IMR-90 (cell line): ENCODE data around the gene NLRC5. TPM values are rescaled to one million over a fixed set of nuclear protein-coding genes. Genes with fewer than 3 reads are reported as not detected.

Source experiments
- ATAC-seq: fragments of 200-7000 bp; cut with Tn5 transposase; 2 replicates; pipeline ENCODE4 v1.9.1; 2020; ENCODE audit warnings: low read depth, mild to moderate bottlenecking, moderate library complexity
- BruUV-seq: library from RNA; stranded (reverse); fragments of 400-500 nt; replicated peaks from 2 replicates; lab custom pipeline; 2021; lab: Mats Ljungman, UMichigan
- CTCF ChIA-PET: fragments of 300-600 bp; formaldehyde crosslinking; extraction: SDS; loops from one replicate; lab custom pipeline; 2021; ENCODE audit warnings: antibody characterized with exemption; lab: Yijun Ruan, JAX
- POLR2A ChIA-PET: fragments of 300-600 bp; sonication (Branson Sonifier 250); formaldehyde crosslinking; loops from one replicate; lab custom pipeline; 2022; ENCODE audit warnings: antibody characterized with exemption; ENCODE audit not compliant: unreplicated experiment; lab: Charles Lee
- DNase-seq: peaks from one replicate; pipeline ENCODE4 v3.0.0; 2013
- H2AFZ ChIP-seq: replicated peaks from 2 replicates; pipeline ENCODE3; 2013; ENCODE audit warnings: low read length, mild to moderate bottlenecking; ENCODE audit not compliant: poor library complexity
- H2AK5ac ChIP-seq: 2 replicates; pipeline ENCODE4 v1.6.1; 2013; ENCODE audit warnings: low read depth, low read length, inconsistent platforms
- H2AK9ac ChIP-seq: replicated peaks from 2 replicates; pipeline ENCODE3; 2013; ENCODE audit warnings: mild to moderate bottlenecking, low read depth, low read length, moderate library complexity; ENCODE audit not compliant: poor library complexity
- H2BK120ac ChIP-seq: 2 replicates; pipeline ENCODE4 v1.6.1; 2013; ENCODE audit warnings: low read depth, low read length, inconsistent platforms
- H2BK15ac ChIP-seq: 3 replicates; pipeline ENCODE4 v1.6.1; 2013; ENCODE audit warnings: low read depth, low read length, inconsistent platforms
- H2BK20ac ChIP-seq: 2 replicates; pipeline ENCODE4 v1.6.1; 2013; ENCODE audit warnings: low read depth, mild to moderate bottlenecking, inconsistent platforms, low read length, moderate library complexity
- H2BK5ac ChIP-seq: 2 replicates; pipeline ENCODE4 v1.6.1; 2013; ENCODE audit warnings: mild to moderate bottlenecking, low read depth, low read length, inconsistent platforms; ENCODE audit not compliant: poor library complexity, severe bottlenecking
- H3K14ac ChIP-seq: replicated peaks from 2 replicates; pipeline ENCODE4 v1.6.1; 2013; ENCODE audit warnings: low read depth, low read length, inconsistent platforms
- H3K18ac ChIP-seq: 2 replicates; pipeline ENCODE4 v1.6.1; 2013; ENCODE audit warnings: low read depth, low read length, control low read depth
- H3K23ac ChIP-seq: 2 replicates; pipeline ENCODE4 v1.6.1; 2013; ENCODE audit warnings: low read depth, low read length, inconsistent platforms
- H3K27ac ChIP-seq: 2 replicates; pipeline ENCODE4 v1.5.1; 2013; ENCODE audit warnings: mild to moderate bottlenecking, control low read depth, low read length; ENCODE audit not compliant: insufficient read depth
- H3K27me3 ChIP-seq: 2 replicates; pipeline ENCODE4 v1.6.1; 2013; ENCODE audit warnings: low read length; ENCODE audit not compliant: control insufficient read depth, insufficient read depth
- H3K36me3 ChIP-seq: 2 replicates; pipeline ENCODE4 v1.6.1; 2013; ENCODE audit warnings: low read length, mixed read lengths; ENCODE audit not compliant: control insufficient read depth, insufficient read depth
- H3K4ac ChIP-seq: 2 replicates; pipeline ENCODE4 v1.6.1; 2013; ENCODE audit warnings: low read depth, low read length, inconsistent platforms
- H3K4me1 ChIP-seq: 2 replicates; pipeline ENCODE4 v1.6.1; 2013; ENCODE audit warnings: low read length, mixed read lengths; ENCODE audit not compliant: control insufficient read depth, insufficient read depth
- H3K4me2 ChIP-seq: 2 replicates; pipeline ENCODE4 v1.6.1; 2013; ENCODE audit warnings: low read depth, mild to moderate bottlenecking, control low read depth, low read length, moderate library complexity
- H3K4me3 ChIP-seq: 2 replicates; pipeline ENCODE4 v1.5.1; 2013; ENCODE audit warnings: low read depth, mild to moderate bottlenecking, control low read depth, low read length, moderate library complexity; ENCODE audit not compliant: insufficient read depth
- H3K56ac ChIP-seq: 2 replicates; pipeline ENCODE4 v1.6.1; 2013; ENCODE audit warnings: low read length, inconsistent platforms; ENCODE audit not compliant: insufficient read depth; ENCODE audit errors: extremely low read depth
- H3K79me1 ChIP-seq, 2 experiments: 2 replicates each; pipeline ENCODE4 v1.6.1; 2013; ENCODE audit warnings: low read length in 2 of 2, inconsistent platforms in 1 of 2, low read depth in 1 of 2
- H3K9ac ChIP-seq: 2 replicates; pipeline ENCODE4 v1.6.1; 2013; ENCODE audit warnings: low read depth, low read length, control low read depth
- H3K9me1 ChIP-seq: 2 replicates; pipeline ENCODE4 v1.6.1; 2013; ENCODE audit warnings: low read length, inconsistent platforms; ENCODE audit not compliant: insufficient read depth
- H3K9me3 ChIP-seq: 2 replicates; pipeline ENCODE4 v1.6.1; 2013; ENCODE audit warnings: low read length; ENCODE audit not compliant: control insufficient read depth, insufficient read depth
- H4K20me1 ChIP-seq: 2 replicates; pipeline ENCODE4 v1.6.1; 2013; ENCODE audit warnings: low read length, inconsistent platforms; ENCODE audit not compliant: insufficient read depth
- H4K5ac ChIP-seq: 2 replicates; pipeline ENCODE4 v1.6.1; 2013; ENCODE audit warnings: mild to moderate bottlenecking, low read depth, low read length, control low read depth
- H4K8ac ChIP-seq, 2 experiments: 2 replicates each; pipeline ENCODE4 v1.6.1; 2013; ENCODE audit warnings: low read depth in 2 of 2, low read length in 2 of 2, control low read depth in 1 of 2, inconsistent platforms in 1 of 2
- H4K91ac ChIP-seq: 2 replicates; pipeline ENCODE4 v1.6.1; 2013; ENCODE audit warnings: low read depth, low read length, inconsistent platforms; ENCODE audit not compliant: insufficient read depth
- CEBPB ChIP-seq: IDR thresholded peaks from 2 replicates; pipeline ENCODE4 v1.6.1; 2012; ENCODE audit warnings: low read depth, low read length, improper control_type of control experiment
- ELK1 ChIP-seq: fragments of 150-350 bp; IDR thresholded peaks from 2 replicates; pipeline ENCODE4 v1.6.1; 2016; ENCODE audit warnings: low read depth, mild to moderate bottlenecking, low read length, moderate library complexity, borderline replicate concordance
- FOS ChIP-seq: fragments of 150-350 bp; IDR thresholded peaks from 2 replicates; pipeline ENCODE4 v1.6.1; 2016; ENCODE audit warnings: low read depth, low read length
- RAD21 ChIP-seq: IDR thresholded peaks from 2 replicates; pipeline ENCODE4 v1.6.1; 2012; ENCODE audit warnings: low read length, improper control_type of control experiment
- RCOR1 ChIP-seq: IDR thresholded peaks from 2 replicates; pipeline ENCODE4 v1.6.1; 2012; ENCODE audit warnings: mild to moderate bottlenecking, low read length, improper control_type of control experiment; ENCODE audit not compliant: insufficient replicate concordance
- USF2 ChIP-seq: fragments of 150-350 bp; IDR thresholded peaks from 2 replicates; pipeline ENCODE4 v1.6.1; 2017; ENCODE audit warnings: mild to moderate bottlenecking, antibody characterized with exemption, low read length, low read depth
- WGBS, 2 experiments: methylation state at CpG; one replicate each; pipeline versions ENCODE4 v1.1.5 to v1.1.7; 2013; ENCODE audit warnings: missing lambda C conversion rate in 2 of 2; ENCODE audit not compliant: insufficient read length in 1 of 2; ENCODE audit errors: extremely low coverage in 2 of 2; 5-methylcytosine and 5-hydroxymethylcytosine counted together
- dilution Hi-C: fragments of 300-500 bp; cut with HindIII; formaldehyde crosslinking; loops from one replicate; pipeline ENCODE4 v1.14.3; 2018; ENCODE audit warnings: low sequenced_read_pairs; ENCODE audit not compliant: unreplicated experiment
- in situ Hi-C: fragments of 300-500 bp; cut with MboI; formaldehyde crosslinking; loops from 3 replicates; pipeline ENCODE4 v1.14.3; 2019; ENCODE audit warnings: low sequenced_read_pairs, inconsistent platforms, mixed read lengths
- intact Hi-C: fragments of 100-400 bp; cut with micrococcal nuclease; formaldehyde crosslinking; loops from 2 replicates; pipeline ENCODE4 v1.10.0; 2022
- polyA plus RNA-seq, 3 experiments: library from polyadenylated mRNA; depleted of rRNA; stranded (reverse); fragments of >200 nt; gene quantifications; 2 replicates each; pipeline ENCODE4 v1.2.3, GENCODE V29; 2012; ENCODE audit warnings: low replicate concordance in 1 of 3
- total RNA-seq: library from RNA; depleted of rRNA; stranded (reverse); fragments of >200 nt; gene quantifications from 2 replicates; pipeline ENCODE4 v1.2.3, GENCODE V29; 2012

Gene NLRC5
- total and polyA plus RNA-seq, 2 of the 4 experiments (the other 2 are of a cell fraction) = 9.1 to 14.9 TPM

- no peak overlapping the region for H2AK9ac ChIP-seq
- H4K20me1 ChIP-seq = no peaks in the 10 kb centered on the region
- no peak overlapping the region for H2BK5ac ChIP-seq
- no TSS peak for BruUV-seq
- H3K9ac ChIP-seq = no peak overlapping the region
- intact Hi-C loops = loop anchor here (10.0 kb wide), 1 partner anchor 75 kb away; no protein-coding TSS in a partner anchor
- peaks cover 10% of the 10 kb centered on the region for H3K9me1 ChIP-seq
- no peak overlapping the region for H3K14ac ChIP-seq
- WGBS, 2 experiments = 78% methylated on average over 6 of the region's 7 CpGs; no CpG with 5 or more reads in 1 of the 2 experiments
- dilution Hi-C loops = no loop called here
- no peak overlapping the region for H2BK120ac ChIP-seq
- ATAC-seq (no peak), DNase-seq (no peak)
- no peak overlapping the region for H3K56ac ChIP-seq
- H2BK20ac ChIP-seq = no peak overlapping the region
- H3K4me3 ChIP-seq = no peak overlapping the region
- no peak overlapping the region for H3K23ac ChIP-seq
- H3K27ac ChIP-seq = no peak overlapping the region
- CTCF ChIA-PET = no interaction called here
- H2BK15ac ChIP-seq = no peak overlapping the region
- POLR2A ChIA-PET = no interaction called here
- no peak overlapping the region for H4K8ac ChIP-seq
- H3K4me1 ChIP-seq = peaks cover 13% of the 10 kb centered on the region
- H2AK5ac ChIP-seq = no peak overlapping the region
- H3K27me3 ChIP-seq = peaks cover 3% of the 10 kb centered on the region; the same call in 1 of the 2 replicates
- no peak overlapping the region for H2AFZ ChIP-seq
- H3K36me3 ChIP-seq = no peaks in the 10 kb centered on the region
- H4K5ac ChIP-seq = no peak overlapping the region
- no peak for TF ChIP-seq ELK1
- TF ChIP-seq FOS = no peak
- no peak for TF ChIP-seq USF2
- no peak for TF ChIP-seq RAD21
- no peak for TF ChIP-seq RCOR1
- TF ChIP-seq CEBPB = no peak
- H4K91ac ChIP-seq = no peak overlapping the region
- H3K18ac ChIP-seq = no peak overlapping the region
- in situ Hi-C loops = no loop called here
- no peaks in the 10 kb centered on the region for H3K9me3 ChIP-seq
- H3K4ac ChIP-seq = no peak overlapping the region
- H3K4me2 ChIP-seq = no peak overlapping the region
- no peaks in the 10 kb centered on the region for H3K79me1 ChIP-seq
Observed at GRCh38 chr16:56969769-56970168, 19.6 kb upstream of the NLRC5 start.
